Embryonic facial prominence (tissue), 1 donor: ENCODE data around the gene TENT5C.

ENCODE experiments used
- DNase-seq: peaks from one replicate; pipeline ENCODE4 v3.0.0-alpha.2; 2016; ENCODE audit errors: extremely low spot score

TENT5C gene

GRCh38 chr1:117613249-117613968, 7.6 kb downstream of the TENT5C start:
- no peak for DNase-seq

- no peak for DNase-seq
These were observed 8.3 kb downstream of the TENT5C start for GRCh38 chr1:117613969-117614729.

- DNase-seq: no peak
These were observed 9.6 kb downstream of the TENT5C start for GRCh38 chr1:117615474-117615873.

- DNase-seq: no peak
These were observed 10.5 kb downstream of the TENT5C start for GRCh38 chr1:117616356-117616755.

- DNase-seq: no peak
These were observed 11.1 kb downstream of the TENT5C start for GRCh38 chr1:117616967-117617366.

- DNase-seq: no peak
These were observed 12.7 kb downstream of the TENT5C start for GRCh38 chr1:117618450-117619122.

- no peak for DNase-seq
These were observed 14.6 kb downstream of the TENT5C start for GRCh38 chr1:117620440-117620839.

- no peak for DNase-seq
These were observed 15.5 kb downstream of the TENT5C start for GRCh38 chr1:117621316-117621715.

GRCh38 chr1:117622726-117623125, 16.9 kb downstream of the TENT5C start:
- DNase-seq: no peak

GRCh38 chr1:117623141-117623540, 17.3 kb downstream of the TENT5C start:
- no peak for DNase-seq

GRCh38 chr1:117623698-117624097, 17.9 kb downstream of the TENT5C start:
- DNase-seq: no peak

GRCh38 chr1:117627546-117628130, 21.8 kb downstream of the TENT5C start:
- DNase-seq: no peak

GRCh38 chr1:117628343-117628742, 22.5 kb downstream of the TENT5C start:
- no peak for DNase-seq

GRCh38 chr1:117629625-117630422, 24.0 kb downstream of the TENT5C start:
- DNase-seq: no peak

- DNase-seq: no peak
These were observed 24.7 kb downstream of the TENT5C start for GRCh38 chr1:117630423-117630998.

- DNase-seq: no peak
These were observed 25.7 kb downstream of the TENT5C start for GRCh38 chr1:117631359-117632160.

GRCh38 chr1:117632269-117633067, 26.6 kb downstream of the TENT5C start:
- no peak for DNase-seq

- DNase-seq: no peak
These were observed 27.2 kb downstream of the TENT5C start for GRCh38 chr1:117633068-117633345.

- no peak for DNase-seq
These were observed 27.6 kb downstream of the TENT5C start for GRCh38 chr1:117633423-117633822.

GRCh38 chr1:117633936-117634335, 28.1 kb downstream of the TENT5C start:
- DNase-seq: no peak
